Neuron (in vitro differentiated cells): ENCODE results near the gene ROGDI.

Experiments
- H2AFZ ChIP-seq: one replicate; pipeline ENCODE4 v1.6.1; 2013; ENCODE audit warnings: low read depth, mild to moderate bottlenecking, inconsistent platforms, low read length, moderate library complexity
- H3K27me3 ChIP-seq: one replicate; pipeline ENCODE4 v1.6.1; 2013; ENCODE audit warnings: low read length; ENCODE audit not compliant: insufficient read depth
- H3K36me3 ChIP-seq: one replicate; pipeline ENCODE4 v1.6.1; 2013; ENCODE audit warnings: low read length; ENCODE audit not compliant: insufficient read depth
- H3K4me1 ChIP-seq: one replicate; pipeline ENCODE4 v1.6.1; 2013; ENCODE audit warnings: low read length; ENCODE audit not compliant: insufficient read depth
- H3K4me3 ChIP-seq: 2 replicates; pipeline ENCODE4 v1.5.1; 2013; ENCODE audit warnings: mild to moderate bottlenecking, low read length, moderate library complexity
- H3K9me3 ChIP-seq: one replicate; pipeline ENCODE4 v1.6.1; 2013; ENCODE audit warnings: low read length

ROGDI gene

DNA sequence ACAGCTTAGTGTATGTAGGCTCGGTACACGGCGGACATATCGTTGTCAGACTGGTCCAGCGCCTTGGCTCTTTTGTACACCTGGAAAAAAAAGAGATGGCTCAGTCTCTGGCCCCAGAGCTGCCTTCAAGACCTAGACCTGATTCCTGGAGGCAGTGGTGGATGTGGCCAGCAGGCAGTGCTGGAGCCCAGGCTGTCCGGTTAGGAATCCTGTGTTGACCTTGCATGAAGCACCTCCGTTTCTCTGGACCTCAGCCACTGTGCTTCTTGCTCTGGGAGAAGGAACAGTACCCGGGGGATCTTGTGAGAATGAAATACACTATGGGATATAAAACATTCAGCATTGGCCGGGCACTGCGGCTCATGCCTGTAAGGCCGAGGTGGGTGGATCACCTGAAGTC is 2.8 kb upstream of the ROGDI start:
- Histone ChIP-seq H3K9me3 (no peaks in the 10 kb centered on the region), H3K4me1 (peaks cover 20% of the 10 kb centered on the region), H3K4me3 (no peak overlapping the region), H3K36me3 (peaks cover 47% of the 10 kb centered on the region), H2AFZ (no peak overlapping the region), H3K27me3 (no peaks in the 10 kb centered on the region)

- H3K27me3 ChIP-seq = no peaks in the 10 kb centered on the region
- peaks cover 20% of the 10 kb centered on the region for H3K4me1 ChIP-seq
- no peak overlapping the region for H2AFZ ChIP-seq
- no peak overlapping the region for H3K4me3 ChIP-seq
- H3K36me3 ChIP-seq = peaks cover 51% of the 10 kb centered on the region
- no peaks in the 10 kb centered on the region for H3K9me3 ChIP-seq
Measured at GRCh38 chr16:4803898-4804762, 1.7 kb upstream of the ROGDI start.

DNA sequence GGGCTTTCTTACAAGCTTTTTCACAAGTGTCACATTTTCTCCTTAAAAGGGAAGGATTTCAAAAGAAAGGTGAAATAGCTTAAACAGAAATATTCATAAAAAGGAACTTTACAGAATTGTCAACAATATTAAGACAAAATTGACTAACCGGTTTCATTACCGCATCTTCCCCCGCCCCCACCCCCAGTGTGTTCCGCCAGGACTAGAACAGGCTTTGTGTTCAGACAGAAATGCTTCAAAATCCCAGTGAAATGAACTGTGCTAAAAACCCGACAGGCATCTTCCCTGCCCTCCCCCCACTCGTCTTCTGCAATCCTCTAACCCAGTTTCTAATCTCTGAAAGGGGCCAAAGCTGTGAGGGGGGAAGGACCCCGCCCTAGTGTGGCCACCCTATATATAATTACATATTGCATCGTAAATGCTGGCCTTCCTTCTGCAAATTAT is 990 bp upstream of the ROGDI start:
- H3K27me3 ChIP-seq = no peaks in the 10 kb centered on the region
- peaks cover 20% of the 10 kb centered on the region for H3K4me1 ChIP-seq
- peak overlapping the region; percentile 91 for H3K4me3 ChIP-seq
- H2AFZ ChIP-seq = peak overlapping the region; percentile 92
- peaks cover 46% of the 10 kb centered on the region for H3K36me3 ChIP-seq
- no peaks in the 10 kb centered on the region for H3K9me3 ChIP-seq

- peak overlapping the region; percentile 92 for H2AFZ ChIP-seq
- peaks cover 44% of the 10 kb centered on the region for H3K36me3 ChIP-seq
- peaks cover 20% of the 10 kb centered on the region for H3K4me1 ChIP-seq
- no peaks in the 10 kb centered on the region for H3K9me3 ChIP-seq
- H3K4me3 ChIP-seq = peak overlapping the region; percentile 91
- H3K27me3 ChIP-seq = no peaks in the 10 kb centered on the region
Measured at GRCh38 chr16:4802659-4803287, 340 bp upstream of the ROGDI start.

- Histone ChIP-seq H3K4me3 (peak overlapping the region; percentile 91), H3K9me3 (no peaks in the 10 kb centered on the region), H2AFZ (peak overlapping the region; percentile 92), H3K36me3 (peaks cover 39% of the 10 kb centered on the region), H3K4me1 (peaks cover 20% of the 10 kb centered on the region), H3K27me3 (no peaks in the 10 kb centered on the region)
Measured at GRCh38 chr16:4801051-4801961, 1.1 kb downstream of the ROGDI start.

DNA sequence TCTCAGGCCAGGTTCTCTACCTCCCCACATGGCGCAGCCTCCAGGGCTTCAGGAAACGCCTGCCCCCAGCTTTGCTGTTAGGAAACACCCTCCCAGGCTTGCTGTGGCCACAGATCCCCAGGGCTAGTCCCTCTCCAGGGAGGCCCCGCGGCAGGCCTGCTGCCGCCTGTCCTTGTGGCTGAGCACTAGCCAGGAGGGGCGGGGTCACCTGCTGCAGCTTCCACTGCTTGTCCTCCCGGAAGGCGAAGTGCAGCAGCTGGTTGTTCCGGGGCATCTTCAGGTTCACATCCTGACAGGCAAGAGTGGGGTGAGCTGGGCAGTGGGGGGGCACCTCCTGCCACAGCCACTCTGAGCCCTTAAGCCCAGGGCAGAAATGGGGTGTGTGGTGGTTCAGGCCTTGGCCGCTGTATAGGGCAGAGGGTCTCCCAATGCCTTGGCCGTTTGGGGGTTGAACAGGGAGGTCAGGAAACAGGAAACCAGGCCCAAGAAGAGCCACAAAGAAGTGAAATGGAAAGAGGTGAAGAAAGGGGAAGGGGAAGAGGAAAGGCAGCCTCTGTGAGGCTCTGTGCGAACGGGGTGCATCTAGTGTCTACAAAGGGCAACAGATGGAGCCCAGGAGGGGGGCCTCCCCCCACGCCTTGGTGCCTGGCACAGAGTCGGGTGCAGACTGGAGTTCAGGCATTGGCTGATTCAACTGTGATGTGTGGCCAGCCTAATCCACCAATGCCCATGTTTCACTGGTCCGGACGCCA is 2.0 kb downstream of the ROGDI start:
- peaks cover 34% of the 10 kb centered on the region for H3K36me3 ChIP-seq
- no peak overlapping the region for H2AFZ ChIP-seq
- H3K4me1 ChIP-seq = peaks cover 20% of the 10 kb centered on the region
- no peaks in the 10 kb centered on the region for H3K27me3 ChIP-seq
- no peak overlapping the region for H3K4me3 ChIP-seq
- no peaks in the 10 kb centered on the region for H3K9me3 ChIP-seq

DNA sequence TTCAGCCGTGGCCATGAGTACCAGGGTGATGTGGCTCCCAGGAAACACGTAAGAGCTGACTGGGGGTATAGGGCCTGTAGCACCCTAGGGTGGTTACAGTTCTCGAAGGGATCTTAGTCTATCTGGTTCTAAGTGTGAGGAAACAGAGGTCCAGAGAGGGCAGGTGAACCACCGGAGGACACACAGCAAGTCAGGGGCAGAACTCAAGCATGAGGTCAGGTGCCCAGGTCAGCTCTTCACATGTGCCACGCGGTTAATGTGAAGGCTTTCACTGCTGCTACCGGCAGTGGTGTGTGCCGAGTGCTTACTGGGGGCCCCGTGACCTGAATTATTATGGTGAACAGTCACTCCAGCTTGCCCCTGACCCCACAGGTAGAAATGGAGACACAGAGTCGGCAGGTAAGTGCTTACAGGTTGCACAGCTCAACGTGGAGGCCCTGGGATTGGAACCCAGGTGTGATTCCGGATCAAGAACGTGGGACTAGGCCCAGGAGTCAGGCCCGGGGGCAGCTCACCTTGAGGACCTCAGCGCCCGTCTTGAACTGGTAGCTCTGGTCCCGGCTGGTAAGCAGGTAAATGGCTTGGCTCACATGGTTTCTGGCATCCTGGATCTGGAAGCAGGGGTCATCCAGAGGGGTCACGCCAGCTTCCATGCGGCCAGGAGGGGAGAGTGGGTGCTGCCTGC is 3.1 kb downstream of the ROGDI start:
- peaks cover 20% of the 10 kb centered on the region for H3K4me1 ChIP-seq
- no peak overlapping the region for H2AFZ ChIP-seq
- H3K9me3 ChIP-seq = no peaks in the 10 kb centered on the region
- H3K4me3 ChIP-seq = no peak overlapping the region
- H3K27me3 ChIP-seq = no peaks in the 10 kb centered on the region
- H3K36me3 ChIP-seq = peaks cover 22% of the 10 kb centered on the region

GRCh38 chr16:4798456-4798855 is 4.0 kb downstream of the ROGDI start:
- peaks cover 13% of the 10 kb centered on the region for H3K4me1 ChIP-seq
- H3K9me3 ChIP-seq = no peaks in the 10 kb centered on the region
- H3K4me3 ChIP-seq = no peak overlapping the region
- no peaks in the 10 kb centered on the region for H3K27me3 ChIP-seq
- peaks cover 17% of the 10 kb centered on the region for H3K36me3 ChIP-seq
- H2AFZ ChIP-seq = no peak overlapping the region

- Histone ChIP-seq H2AFZ (no peak overlapping the region), H3K27me3 (no peaks in the 10 kb centered on the region), H3K9me3 (no peaks in the 10 kb centered on the region), H3K36me3 (peaks cover 17% of the 10 kb centered on the region), H3K4me3 (no peak overlapping the region), H3K4me1 (peaks cover 8% of the 10 kb centered on the region)
Measured at GRCh38 chr16:4797805-4798252, 4.6 kb downstream of the ROGDI start.

DNA sequence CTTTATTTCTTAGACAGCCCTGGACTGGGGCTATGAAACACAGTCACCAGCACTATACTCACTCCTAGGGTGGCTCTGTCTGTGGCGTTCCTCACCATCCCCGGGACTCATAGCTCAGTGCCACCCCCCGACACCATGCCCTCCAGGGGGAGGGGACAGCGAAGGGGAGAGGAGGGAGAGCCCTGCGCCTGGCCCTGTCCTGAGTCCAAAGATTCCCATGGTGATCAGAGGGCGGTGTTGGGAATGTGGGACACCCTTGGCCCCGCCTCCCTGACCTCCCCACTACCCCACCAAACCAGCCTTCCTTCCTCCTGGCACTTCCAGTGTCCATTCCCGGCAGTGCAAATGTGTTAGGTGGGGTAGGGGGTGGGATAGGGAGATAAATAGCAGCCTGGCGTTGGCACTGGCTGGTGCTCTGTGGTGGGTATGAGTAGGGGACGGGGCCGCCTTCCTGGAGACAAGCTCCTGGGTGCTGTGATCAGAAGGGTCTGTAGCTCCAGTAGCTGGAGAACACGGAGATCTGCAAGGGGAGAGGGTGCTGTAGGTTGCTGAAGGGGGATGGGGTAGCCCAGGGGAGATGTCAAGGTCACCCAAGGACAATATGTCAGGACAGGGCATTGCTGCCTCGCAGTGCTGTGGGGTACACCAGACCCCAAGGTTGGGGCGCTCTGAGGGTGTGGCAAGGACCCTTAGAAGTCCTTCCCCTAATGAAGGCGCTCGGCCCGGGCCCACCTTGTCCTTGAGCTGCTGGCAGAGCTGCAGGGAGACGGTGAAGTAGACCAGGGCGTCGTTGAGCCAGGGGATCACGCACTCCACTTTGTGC is 5.2 kb downstream of the ROGDI start:
- Histone ChIP-seq H3K4me1 (peaks cover 8% of the 10 kb centered on the region), H3K9me3 (no peaks in the 10 kb centered on the region), H3K4me3 (no peak overlapping the region), H2AFZ (no peak overlapping the region), H3K27me3 (no peaks in the 10 kb centered on the region), H3K36me3 (peaks cover 17% of the 10 kb centered on the region)

- Histone ChIP-seq H3K4me3 (no peak overlapping the region), H3K4me1 (no peaks in the 10 kb centered on the region)
Measured at GRCh38 chr16:4795828-4796572, 6.4 kb downstream of the ROGDI start.

More at GRCh38 chr16:4795828-4796572, 6.4 kb downstream of the ROGDI start:
- Histone ChIP-seq H3K36me3 (peaks cover 17% of the 10 kb centered on the region), H2AFZ (no peak overlapping the region), H3K9me3 (no peaks in the 10 kb centered on the region), H3K27me3 (no peaks in the 10 kb centered on the region)
